ENCODE data around the gene ATP11A. TPM values are rescaled to one million over a fixed set of nuclear protein-coding genes. Genes with fewer than 3 reads are reported as not detected.

The ATP11A gene
- total RNA-seq, 1 experiment from 2014 or later = 9.4 TPM

GRCh38 chr13:112750570-112750969, 60.7 kb downstream of the ATP11A start:
- no peaks in the 10 kb centered on the region for H3K4me1 ChIP-seq (ENCODE audit: insufficient read depth, low read length, poor library complexity, severe bottlenecking)
- intact Hi-C loops (cut with micrococcal nuclease; ENCODE audit: unreplicated experiment) = no loop called here
- no peak for DNase-seq (ENCODE audit: low spot score)
- H3K4me3 ChIP-seq (ENCODE audit: low read depth, low read length, poor library complexity, severe bottlenecking) = no peak overlapping the region
- no peaks in the 10 kb centered on the region for H3K27me3 ChIP-seq (replicated peaks; ENCODE audit: insufficient read depth, low read depth, low read length, poor library complexity)
- no TSS peak for BruUV-seq (replicated peaks)
- H3K27ac ChIP-seq (ENCODE audit: low read depth, low read length, poor library complexity, severe bottlenecking) = no peak overlapping the region
- POLR2A ChIA-PET (ENCODE audit: low non-redundant PET) = no interaction called here
- TF ChIP-seq CTCF (conservative IDR thresholded peaks at IDR 0.05; ENCODE audit: low read depth, low read length) = no peak
- no peak for TF ChIP-seq EZH2 (IDR thresholded peaks at IDR 0.05; ENCODE audit: borderline replicate concordance, low read depth, low read length, poor library complexity, severe bottlenecking)
- CTCF ChIA-PET = no interaction called here
- H3K36me3 ChIP-seq (ENCODE audit: insufficient read depth, low read length, poor library complexity, severe bottlenecking) = no peaks in the 10 kb centered on the region
- no peaks in the 10 kb centered on the region for H3K9me3 ChIP-seq (ENCODE audit: low read depth, low read length, poor library complexity, severe bottlenecking)

DNA sequence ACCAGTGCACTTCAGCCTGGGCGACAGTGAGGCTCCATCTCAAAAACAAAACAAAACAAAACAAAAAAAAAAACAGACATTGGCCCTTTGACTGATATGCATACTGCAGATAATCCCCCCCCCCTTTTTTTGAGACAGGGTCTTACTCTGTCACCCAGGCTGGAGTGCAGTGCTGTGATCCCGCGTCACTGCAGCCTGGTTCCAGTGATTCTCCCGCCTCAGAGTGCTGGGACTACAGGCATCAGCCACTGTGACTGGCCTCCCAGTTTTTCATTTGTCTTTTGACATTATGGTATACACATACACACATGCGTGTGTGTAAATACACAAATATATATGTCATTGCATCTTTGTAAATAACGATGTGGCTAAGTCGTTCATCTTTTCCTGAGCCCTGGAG, 61.8 kb downstream of the ATP11A start:
- H3K27ac ChIP-seq (ENCODE audit: low read depth, low read length, poor library complexity, severe bottlenecking) = no peak overlapping the region
- CTCF ChIA-PET = no interaction called here
- no peak for DNase-seq (ENCODE audit: low spot score)
- POLR2A ChIA-PET (ENCODE audit: low non-redundant PET) = no interaction called here
- no peaks in the 10 kb centered on the region for H3K36me3 ChIP-seq (ENCODE audit: insufficient read depth, low read length, poor library complexity, severe bottlenecking)
- intact Hi-C loops (cut with micrococcal nuclease; ENCODE audit: unreplicated experiment) = no loop called here
- no peak for TF ChIP-seq EZH2 (IDR thresholded peaks at IDR 0.05; ENCODE audit: borderline replicate concordance, low read depth, low read length, poor library complexity, severe bottlenecking)
- TF ChIP-seq CTCF (conservative IDR thresholded peaks at IDR 0.05; ENCODE audit: low read depth, low read length) = no peak
- no peak overlapping the region for H3K4me3 ChIP-seq (ENCODE audit: low read depth, low read length, poor library complexity, severe bottlenecking)
- no peaks in the 10 kb centered on the region for H3K4me1 ChIP-seq (ENCODE audit: insufficient read depth, low read length, poor library complexity, severe bottlenecking)
- no TSS peak for BruUV-seq (replicated peaks)
- no peaks in the 10 kb centered on the region for H3K27me3 ChIP-seq (replicated peaks; ENCODE audit: insufficient read depth, low read depth, low read length, poor library complexity)
- H3K9me3 ChIP-seq (ENCODE audit: low read depth, low read length, poor library complexity, severe bottlenecking) = no peaks in the 10 kb centered on the region

DNA sequence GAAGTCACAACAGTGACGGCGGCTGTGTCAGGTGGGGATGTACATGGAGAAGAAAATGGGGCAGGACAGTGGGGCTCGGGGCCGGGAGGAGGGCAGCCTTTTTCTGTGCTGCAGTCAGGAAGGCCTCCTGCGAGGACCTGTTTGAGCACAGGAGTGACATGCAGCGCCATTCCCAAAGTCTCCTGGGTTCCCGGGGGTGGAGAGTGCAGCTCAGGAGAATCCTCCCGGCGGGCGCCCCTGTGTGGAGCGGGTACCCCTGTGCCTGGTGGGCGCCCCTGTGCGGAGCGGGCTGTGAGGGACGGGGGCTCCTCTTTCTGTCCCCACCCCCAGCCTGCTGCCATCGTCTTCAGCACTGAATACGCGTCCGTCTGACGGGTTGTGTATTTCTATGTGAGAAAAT, 62.4 kb downstream of the ATP11A start:
- no peaks in the 10 kb centered on the region for H3K27me3 ChIP-seq (replicated peaks; ENCODE audit: insufficient read depth, low read depth, low read length, poor library complexity)
- TF ChIP-seq EZH2 (IDR thresholded peaks at IDR 0.05; ENCODE audit: borderline replicate concordance, low read depth, low read length, poor library complexity, severe bottlenecking) = no peak
- no peak for TF ChIP-seq CTCF (conservative IDR thresholded peaks at IDR 0.05; ENCODE audit: low read depth, low read length)
- intact Hi-C loops (cut with micrococcal nuclease; ENCODE audit: unreplicated experiment) = no loop called here

More for the DNA sequence above, 62.4 kb downstream of the ATP11A start:
- Histone ChIP-seq H3K4me3 (ENCODE audit: low read depth, low read length, poor library complexity, severe bottlenecking) (no peak overlapping the region), H3K36me3 (ENCODE audit: insufficient read depth, low read length, poor library complexity, severe bottlenecking) (no peaks in the 10 kb centered on the region), H3K27ac (ENCODE audit: low read depth, low read length, poor library complexity, severe bottlenecking) (no peak overlapping the region), H3K4me1 (ENCODE audit: insufficient read depth, low read length, poor library complexity, severe bottlenecking) (no peaks in the 10 kb centered on the region), H3K9me3 (ENCODE audit: low read depth, low read length, poor library complexity, severe bottlenecking) (no peaks in the 10 kb centered on the region)
- ChIA-PET POLR2A (ENCODE audit: low non-redundant PET) (no interaction called here), CTCF (no interaction called here)
- no peak for DNase-seq (ENCODE audit: low spot score)
- BruUV-seq (replicated peaks) = no TSS peak
